Prostate gland (tissue), 2 donors: ENCODE measurements around the gene TTC38. TPM values are rescaled to one million over a fixed set of nuclear protein-coding genes. Genes with fewer than 3 reads are reported as not detected.

Experiments used
- DNase-seq: peaks from one replicate; pipeline ENCODE4 v3.0.0-alpha.2; 2019; ENCODE audit warnings: low spot score
- H3K27ac ChIP-seq, 2 donors: fragments of 200-600 bp; sonication (generic); 2 replicates each; pipeline ENCODE4 v1.5.1; 2017 to 2019
- H3K27me3 ChIP-seq: fragments of 200-600 bp; sonication (generic); replicated peaks from 2 replicates; pipeline ENCODE4 v1.5.1; 2019; ENCODE audit not compliant: insufficient read depth
- H3K36me3 ChIP-seq, 2 donors: fragments of 200-600 bp; sonication (generic); 1 replicate in 1 of 2; 2 replicates in 1 of 2; pipeline versions ENCODE4 v1.5.1 to v1.8.1; 2017 to 2019
- H3K4me1 ChIP-seq: fragments of 200-600 bp; sonication (generic); replicated peaks from 2 replicates; pipeline ENCODE4 v1.5.1; 2019
- H3K4me3 ChIP-seq, 2 donors: fragments of 200-600 bp; sonication (generic); 2 replicates each; pipeline ENCODE4 v1.5.1; 2017 to 2019
- H3K9me3 ChIP-seq: fragments of 200-600 bp; sonication (generic); 2 replicates; pipeline ENCODE4 v1.5.1; 2017
- CTCF ChIP-seq, 4 experiments: fragments of 200-600 bp in 2 of 4; fragments of 450-650 bp in 2 of 4; sonication (generic) in 2 of 4; IDR thresholded peaks; 1 replicate in 3 of 4; 2 replicates in 1 of 4; pipeline ENCODE4 v1.5.1; 2016 to 2019; ENCODE audit warnings: antibody characterized with exemption in 4 of 4, mild to moderate bottlenecking in 2 of 4, moderate library complexity in 2 of 4
- POLR2A ChIP-seq: fragments of 450-650 bp; IDR thresholded peaks from one replicate; pipeline ENCODE4 v1.6.1; 2016; ENCODE audit warnings: antibody characterized with exemption, mild to moderate bottlenecking
- POLR2AphosphoS5 ChIP-seq: sonication (generic); formaldehyde crosslinking; IDR thresholded peaks from one replicate; pipeline ENCODE4 v1.6.1; 2017; ENCODE audit warnings: antibody characterized with exemption
- WGBS: methylation state at CpG from one replicate; pipeline ENCODE4 v1.1.5; 2018; 5-methylcytosine and 5-hydroxymethylcytosine counted together
- intact Hi-C: fragments of 100-400 bp; cut with DNase I; formaldehyde crosslinking; loops from one replicate; pipeline ENCODE4 v1.14.2; 2022
- total RNA-seq, 2 donors: library from RNA; depleted of rRNA; stranded (reverse); fragments of >200 nt; gene quantifications; one replicate each; pipeline ENCODE4 v1.1.0, GENCODE V29; 2016

The TTC38 gene
- total RNA-seq, 2 donors from 2014 or later = 47.6 to 115 TPM

GRCh38 chr22:46280063-46280817 is 12.4 kb downstream of the TTC38 start:
- no peak for DNase-seq
- TF ChIP-seq CTCF (IDR thresholded peaks at IDR 0.05) (no peak), POLR2AphosphoS5 (no peak), POLR2A (no peak)
- Histone ChIP-seq H3K9me3 (no peaks in the 10 kb centered on the region), H3K4me3 (no peak overlapping the region), H3K27me3 (no peaks in the 10 kb centered on the region), H3K27ac (no peak overlapping the region), H3K36me3 (peaks cover 2 to 31% of the 10 kb centered on the region in 2 donors), H3K4me1 (no peaks in the 10 kb centered on the region)
- intact Hi-C loops = no loop called here
- 67% methylated on average over 12 of the region's 12 CpGs for WGBS

DNA sequence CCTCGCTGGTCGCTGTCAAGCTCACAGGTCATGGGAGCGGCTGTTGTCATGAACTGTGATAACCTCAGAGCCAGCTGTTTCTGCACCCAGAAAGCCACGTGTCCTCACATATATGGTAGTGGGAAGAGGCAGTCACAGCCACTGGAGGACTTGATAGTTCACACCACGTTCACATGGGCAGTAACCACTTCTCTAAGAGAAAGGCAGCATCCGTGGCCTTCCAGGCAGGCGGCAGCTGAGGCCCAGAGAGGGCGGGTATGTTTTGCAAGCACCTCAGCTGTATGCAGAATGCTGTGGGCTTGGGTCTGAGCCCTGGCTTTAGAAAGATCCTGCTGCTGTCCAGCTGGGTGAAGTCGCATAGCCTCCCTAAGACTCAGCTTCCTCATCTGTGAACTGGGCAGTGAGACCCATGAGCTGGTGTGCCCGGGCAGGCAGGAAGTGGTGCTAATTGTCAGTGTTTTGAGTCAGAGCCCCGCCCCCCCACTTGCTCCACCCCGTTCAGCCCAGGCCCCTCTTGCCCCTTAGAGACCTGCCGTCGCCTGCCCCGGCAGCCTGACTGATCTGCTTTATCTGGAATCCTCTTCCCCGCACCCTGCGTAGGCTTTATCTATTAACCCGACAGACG is 13.3 kb downstream of the TTC38 start:
- Histone ChIP-seq H3K4me3 (no peak overlapping the region), H3K36me3 (peaks cover 0 to 31% of the 10 kb centered on the region in 2 donors), H3K9me3 (no peaks in the 10 kb centered on the region), H3K27ac (no peak overlapping the region), H3K27me3 (no peaks in the 10 kb centered on the region), H3K4me1 (no peaks in the 10 kb centered on the region)
- intact Hi-C loops = no loop called here
- TF ChIP-seq POLR2A (no peak), CTCF (IDR thresholded peaks at IDR 0.05) (no peak), POLR2AphosphoS5 (no peak)
- WGBS = 87% methylated on average over 19 of the region's 19 CpGs
- no peak for DNase-seq

DNA sequence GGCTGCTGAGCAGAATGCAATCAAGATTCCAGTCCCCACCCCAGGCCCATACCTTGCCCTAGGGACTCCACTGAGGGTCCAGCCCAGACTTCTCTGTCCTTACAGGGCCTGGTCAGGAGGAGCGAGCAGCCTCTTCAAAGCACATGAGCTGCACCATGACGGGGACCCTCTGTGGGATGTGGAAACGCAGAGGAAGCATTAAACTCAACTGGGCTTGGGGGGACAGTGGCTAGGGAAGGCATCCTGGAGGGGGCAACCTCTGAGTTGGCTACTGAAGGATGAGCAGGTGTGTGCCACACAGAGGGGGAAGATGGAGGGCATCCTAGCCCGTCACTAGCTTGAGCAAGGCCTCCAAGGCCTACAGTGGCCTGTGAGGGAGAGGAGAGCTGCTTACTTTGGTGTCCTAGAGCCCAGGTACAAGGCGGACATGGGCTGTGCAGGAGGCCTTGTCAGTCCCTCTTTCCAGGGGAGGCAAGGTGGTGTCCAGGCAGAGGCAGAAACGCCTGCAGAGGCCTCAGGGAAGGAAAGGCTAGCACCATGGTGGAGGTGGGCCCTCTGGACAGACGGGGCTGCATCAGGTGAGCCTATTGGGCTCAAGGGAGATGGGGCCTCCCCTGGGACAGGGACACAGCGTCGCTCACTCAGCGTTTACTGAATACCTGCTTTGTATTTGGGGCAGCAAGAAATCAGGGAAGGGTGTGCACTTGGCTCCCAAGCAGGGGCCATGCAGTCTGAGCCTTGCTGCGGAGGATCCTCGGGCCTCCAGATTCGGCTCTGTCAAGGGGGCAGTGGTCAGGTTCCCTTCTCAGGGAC is 14.3 kb downstream of the TTC38 start:
- intact Hi-C loops = no loop called here
- H3K4me1 ChIP-seq = no peaks in the 10 kb centered on the region
- no peak overlapping the region for H3K4me3 ChIP-seq
- no peak for DNase-seq
- TF ChIP-seq POLR2A (no peak), CTCF (IDR thresholded peaks at IDR 0.05) (no peak), POLR2AphosphoS5 (no peak)
- H3K36me3 ChIP-seq = peaks cover 0 to 31% of the 10 kb centered on the region in 2 donors
- H3K27me3 ChIP-seq = no peaks in the 10 kb centered on the region
- 96% methylated on average over 13 of the region's 13 CpGs for WGBS
- no peaks in the 10 kb centered on the region for H3K9me3 ChIP-seq
- H3K27ac ChIP-seq = no peak overlapping the region

- no peak for DNase-seq
- H3K9me3 ChIP-seq = no peaks in the 10 kb centered on the region
- H3K27me3 ChIP-seq = no peaks in the 10 kb centered on the region
- no peaks in the 10 kb centered on the region for H3K4me1 ChIP-seq
- TF ChIP-seq CTCF (IDR thresholded peaks at IDR 0.05) = no peak
- no peak for TF ChIP-seq POLR2AphosphoS5
- no peak for TF ChIP-seq POLR2A
- H3K36me3 ChIP-seq = peaks cover 0 to 19% of the 10 kb centered on the region in 2 donors
- intact Hi-C loops = no loop called here
- WGBS = 93% methylated on average over 3 of the region's 3 CpGs
- H3K4me3 ChIP-seq = no peak overlapping the region
- H3K27ac ChIP-seq = no peak overlapping the region
These were observed 18.2 kb downstream of the TTC38 start for GRCh38 chr22:46286006-46286405.
